Caco-2 (cell line): ENCODE results near the gene RAMACL. TPM values are rescaled to one million over a fixed set of nuclear protein-coding genes. Genes with fewer than 3 reads are reported as not detected.
A peak's percentile ranks its signal among the peaks of the same experiment; 100 is the strongest.

Experiments used
- BruUV-seq: library from RNA; stranded (reverse); fragments of 400-500 nt; replicated peaks from 2 replicates; lab custom pipeline; 2021; lab: Mats Ljungman, UMichigan
- CTCF ChIA-PET: fragments of 300-600 bp; sonication (Branson Sonifier 250); formaldehyde crosslinking; loops from one replicate; lab custom pipeline; 2022; ENCODE audit warnings: antibody characterized with exemption; lab: Charles Lee
- POLR2A ChIA-PET: fragments of 300-600 bp; sonication (Branson Sonifier 250); formaldehyde crosslinking; loops from one replicate; lab custom pipeline; 2022; ENCODE audit warnings: antibody characterized with exemption; lab: Charles Lee
- DNase-seq, 2 experiments: peaks; one replicate each; pipeline versions ENCODE4 v3.0.0 to v3.0.0-alpha.2; 2020 to 2022
- H3K27me3 ChIP-seq: replicated peaks from 2 replicates; pipeline ENCODE4 v1.6.0; 2011; ENCODE audit warnings: low read length; ENCODE audit not compliant: control insufficient read depth, insufficient read depth
- H3K36me3 ChIP-seq: 2 replicates; pipeline ENCODE4 v1.5.1; 2011; ENCODE audit warnings: low read length; ENCODE audit not compliant: control insufficient read depth, insufficient read depth
- H3K4me1 ChIP-seq: fragments of 250-450 bp; sonication (Bioruptor Pico); 2 replicates; pipeline ENCODE4 v1.5.1; 2020; ENCODE audit warnings: mild to moderate bottlenecking
- H3K4me3 ChIP-seq: 2 replicates; pipeline ENCODE4 v1.5.1; 2011; ENCODE audit warnings: low read depth, mild to moderate bottlenecking, control low read depth, low read length
- H3K9me3 ChIP-seq: fragments of 250-450 bp; sonication (Bioruptor Pico); 2 replicates; pipeline ENCODE4 v1.5.1; 2020; ENCODE audit warnings: mild to moderate bottlenecking, moderate library complexity
- H3K27ac Mint-ChIP-seq: one replicate; pipeline ENCODE4 v1.8.0; 2022; ENCODE audit warnings: mixed read lengths; ENCODE audit not compliant: unreplicated experiment
- H3K27me3 Mint-ChIP-seq: one replicate; pipeline ENCODE4 v1.8.0; 2022; ENCODE audit warnings: mixed read lengths; ENCODE audit not compliant: insufficient read depth, unreplicated experiment
- H3K36me3 Mint-ChIP-seq: one replicate; pipeline ENCODE4 v1.8.0; 2022; ENCODE audit warnings: mild to moderate bottlenecking, mixed read lengths; ENCODE audit not compliant: insufficient read depth, unreplicated experiment
- H3K4me1 Mint-ChIP-seq: one replicate; pipeline ENCODE4 v1.8.0; 2022; ENCODE audit warnings: low read depth, mixed read lengths; ENCODE audit not compliant: unreplicated experiment
- H3K4me3 Mint-ChIP-seq: one replicate; pipeline ENCODE4 v1.8.0; 2022; ENCODE audit warnings: mild to moderate bottlenecking, moderate library complexity, mixed read lengths; ENCODE audit not compliant: unreplicated experiment
- H3K9me3 Mint-ChIP-seq: one replicate; pipeline ENCODE4 v1.8.0; 2022; ENCODE audit warnings: mixed read lengths; ENCODE audit not compliant: unreplicated experiment
- CTCF ChIP-seq, 2 experiments: fragments of 200-600 bp in 1 of 2; IDR thresholded peaks; 1 replicate in 1 of 2; 2 replicates in 1 of 2; pipeline versions ENCODE4 v1.5.1 to v1.8.0; 2011 to 2022; ENCODE audit warnings: antibody characterized with exemption in 1 of 2, control low read depth in 1 of 2, inconsistent platforms in 1 of 2, low read depth in 1 of 2, low read length in 1 of 2, mild to moderate bottlenecking in 1 of 2, moderate library complexity in 1 of 2; ENCODE audit not compliant: insufficient read depth in 1 of 2, severe bottlenecking in 1 of 2, unreplicated experiment in 1 of 2
- intact Hi-C: fragments of 100-400 bp; cut with micrococcal nuclease; formaldehyde crosslinking; loops from one replicate; pipeline ENCODE4 v1.10.0; 2022; ENCODE audit not compliant: unreplicated experiment
- total RNA-seq: library from RNA; stranded (reverse); gene quantifications from 2 replicates; pipeline ENCODE4 v1.2.3, GENCODE V29; 2022

RAMACL gene
- total RNA-seq, 1 experiment from 2014 or later: 0.20 TPM

- POLR2A ChIA-PET: no interaction called here
- Mint-ChIP-seq H3K36me3 (no peaks in the 10 kb centered on the region), H3K27me3 (peaks cover 31% of the 10 kb centered on the region), H3K4me3 (no peak overlapping the region), H3K4me1 (peaks cover 9% of the 10 kb centered on the region), H3K27ac (no peak overlapping the region), H3K9me3 (no peaks in the 10 kb centered on the region)
- no peak for TF ChIP-seq CTCF (IDR thresholded peaks at IDR 0.05; ENCODE audit: insufficient read depth in 1 of 2, low read depth in 1 of 2, low read length in 1 of 2, severe bottlenecking in 1 of 2, unreplicated experiment in 1 of 2)
- BruUV-seq: no TSS peak
- Histone ChIP-seq H3K36me3 (no peaks in the 10 kb centered on the region), H3K27me3 (no peaks in the 10 kb centered on the region; the same call in none of the 2 replicates), H3K4me1 (0 out of 2 replicates have a peak, but pooled peaks cover 7% of the 10 kb centered on the region), H3K9me3 (no peaks in the 10 kb centered on the region), H3K4me3 (no peak overlapping the region)
- intact Hi-C loops: no loop called here
- no peak for DNase-seq
- CTCF ChIA-PET: no interaction called here
Measured at GRCh38 chr6:166543603-166544295, 42.7 kb downstream of the RAMACL start.

GRCh38 chr6:166542580-166542912, 43.9 kb downstream of the RAMACL start:
- intact Hi-C loops: no loop called here
- ChIA-PET CTCF (no interaction called here), POLR2A (no interaction called here)
- Histone ChIP-seq H3K9me3 (no peaks in the 10 kb centered on the region), H3K4me3 (no peak overlapping the region), H3K36me3 (no peaks in the 10 kb centered on the region), H3K27me3 (no peaks in the 10 kb centered on the region; the same call in none of the 2 replicates), H3K4me1 (0 out of 2 replicates have a peak, but pooled peaks cover 7% of the 10 kb centered on the region)
- Mint-ChIP-seq H3K4me1 (peaks cover 9% of the 10 kb centered on the region), H3K27me3 (peaks cover 23% of the 10 kb centered on the region), H3K27ac (no peak overlapping the region), H3K9me3 (no peaks in the 10 kb centered on the region), H3K4me3 (peak overlapping the region; percentile 60), H3K36me3 (no peaks in the 10 kb centered on the region)
- peak; percentile 44 to 46 for DNase-seq
- TF ChIP-seq CTCF (IDR thresholded peaks at IDR 0.05; ENCODE audit: insufficient read depth in 1 of 2, low read depth in 1 of 2, low read length in 1 of 2, severe bottlenecking in 1 of 2, unreplicated experiment in 1 of 2): no peak
- no TSS peak for BruUV-seq

- peaks cover 9% of the 10 kb centered on the region for H3K4me1 Mint-ChIP-seq
- Histone ChIP-seq H3K36me3 (no peaks in the 10 kb centered on the region), H3K4me3 (no peak overlapping the region), H3K9me3 (no peaks in the 10 kb centered on the region), H3K4me1 (0 out of 2 replicates have a peak, but pooled peaks cover 7% of the 10 kb centered on the region), H3K27me3 (no peaks in the 10 kb centered on the region; the same call in none of the 2 replicates)
- H3K27ac Mint-ChIP-seq: no peak overlapping the region
- TF ChIP-seq CTCF (IDR thresholded peaks at IDR 0.05; ENCODE audit: insufficient read depth in 1 of 2, low read depth in 1 of 2, low read length in 1 of 2, severe bottlenecking in 1 of 2, unreplicated experiment in 1 of 2): no peak
- H3K27me3 Mint-ChIP-seq: peaks cover 23% of the 10 kb centered on the region
- POLR2A ChIA-PET: no interaction called here
- intact Hi-C loops: no loop called here
- DNase-seq: no peak
- no TSS peak for BruUV-seq
- H3K9me3 Mint-ChIP-seq: no peaks in the 10 kb centered on the region
- no peaks in the 10 kb centered on the region for H3K36me3 Mint-ChIP-seq
- H3K4me3 Mint-ChIP-seq: peak overlapping the region; percentile 60
- CTCF ChIA-PET: no interaction called here
Measured at GRCh38 chr6:166541876-166542579, 44.5 kb downstream of the RAMACL start.
